GM21381 (cell line): ENCODE data around the gene PFAS.

Source experiments
- ATAC-seq: cut with Tn5 transposase; IDR thresholded peaks from one replicate; pipeline ENCODE4 v1.9.1; 2021; ENCODE audit warnings: mild to moderate bottlenecking, moderate library complexity; ENCODE audit not compliant: unreplicated experiment

PFAS gene

DNA sequence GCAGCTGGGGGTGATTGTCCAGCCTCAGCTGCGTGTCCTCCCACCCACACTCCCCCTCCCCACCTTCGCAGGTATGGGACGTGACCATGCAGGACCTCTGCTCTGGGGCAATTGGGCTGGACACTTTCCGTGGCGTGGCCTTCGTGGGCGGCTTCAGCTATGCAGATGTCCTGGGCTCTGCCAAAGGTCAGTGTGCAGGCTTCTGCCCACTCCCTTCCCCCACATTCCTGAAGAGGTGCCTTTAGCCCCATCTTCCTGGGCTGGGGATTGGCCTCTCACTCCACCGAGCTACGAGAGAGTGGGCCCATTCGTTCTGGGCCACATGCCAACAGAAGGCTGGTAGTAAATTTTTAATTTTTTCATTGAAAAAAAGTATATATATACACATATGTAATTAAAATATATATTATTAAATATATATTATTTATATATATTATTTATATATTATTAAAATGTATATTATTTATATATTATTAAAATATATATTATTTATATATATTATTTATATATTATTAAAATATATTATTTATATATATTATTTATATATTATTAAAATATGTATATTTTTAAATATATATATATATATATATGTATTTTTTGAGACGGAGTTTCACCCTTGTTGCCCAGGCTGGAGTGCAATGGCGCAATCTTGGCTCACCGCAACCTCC is 18.5 kb downstream of the PFAS start:
- ATAC-seq, result no peak

DNA sequence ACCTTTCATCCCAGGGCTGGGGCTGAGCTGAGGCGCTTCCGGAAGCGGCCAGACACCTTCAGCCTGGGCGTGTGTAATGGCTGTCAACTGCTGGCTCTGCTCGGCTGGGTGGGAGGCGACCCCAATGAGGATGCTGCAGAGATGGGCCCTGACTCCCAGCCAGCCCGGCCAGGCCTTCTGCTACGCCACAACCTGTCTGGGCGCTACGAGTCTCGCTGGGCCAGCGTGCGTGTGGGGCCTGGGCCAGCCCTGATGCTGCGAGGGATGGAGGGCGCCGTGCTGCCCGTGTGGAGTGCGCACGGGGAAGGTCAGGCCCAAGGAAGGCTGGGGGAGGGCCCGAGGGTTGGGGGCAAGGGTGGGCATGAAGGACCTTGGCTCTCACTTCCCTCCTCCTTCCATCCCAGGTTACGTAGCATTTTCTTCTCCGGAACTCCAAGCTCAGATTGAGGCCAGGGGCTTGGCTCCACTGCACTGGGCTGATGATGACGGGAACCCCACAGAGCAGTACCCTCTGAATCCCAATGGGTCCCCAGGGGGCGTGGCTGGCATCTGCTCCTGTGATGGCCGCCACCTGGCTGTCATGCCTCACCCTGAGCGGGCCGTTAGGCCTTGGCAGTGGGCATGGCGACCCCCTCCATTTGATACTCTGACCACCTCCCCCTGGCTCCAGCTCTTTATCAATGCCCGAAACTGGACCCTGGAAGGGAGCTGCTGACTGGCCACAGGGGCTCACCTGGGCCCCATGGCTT is 19.6 kb downstream of the PFAS start:
- no peak for ATAC-seq

DNA sequence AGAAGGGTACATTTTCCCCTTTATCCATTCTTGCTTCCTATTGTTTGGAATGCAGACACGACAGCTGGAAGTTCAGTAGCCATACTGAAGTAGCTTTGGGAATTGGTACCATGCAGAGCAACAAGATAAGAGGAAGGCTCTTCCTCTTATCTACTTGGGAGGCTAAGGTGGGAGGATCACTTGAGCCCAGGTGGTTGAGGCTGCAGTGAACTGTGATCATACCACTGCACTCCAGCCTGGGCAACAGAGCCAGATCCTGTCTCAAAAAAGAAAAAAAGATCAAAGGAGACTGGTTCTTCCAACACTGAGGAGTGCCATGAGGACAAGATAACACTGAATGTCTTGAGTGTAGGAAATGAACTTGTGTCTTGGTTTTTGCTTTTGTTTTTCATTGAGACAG is 23.3 kb downstream of the PFAS start:
- no peak for ATAC-seq

DNA sequence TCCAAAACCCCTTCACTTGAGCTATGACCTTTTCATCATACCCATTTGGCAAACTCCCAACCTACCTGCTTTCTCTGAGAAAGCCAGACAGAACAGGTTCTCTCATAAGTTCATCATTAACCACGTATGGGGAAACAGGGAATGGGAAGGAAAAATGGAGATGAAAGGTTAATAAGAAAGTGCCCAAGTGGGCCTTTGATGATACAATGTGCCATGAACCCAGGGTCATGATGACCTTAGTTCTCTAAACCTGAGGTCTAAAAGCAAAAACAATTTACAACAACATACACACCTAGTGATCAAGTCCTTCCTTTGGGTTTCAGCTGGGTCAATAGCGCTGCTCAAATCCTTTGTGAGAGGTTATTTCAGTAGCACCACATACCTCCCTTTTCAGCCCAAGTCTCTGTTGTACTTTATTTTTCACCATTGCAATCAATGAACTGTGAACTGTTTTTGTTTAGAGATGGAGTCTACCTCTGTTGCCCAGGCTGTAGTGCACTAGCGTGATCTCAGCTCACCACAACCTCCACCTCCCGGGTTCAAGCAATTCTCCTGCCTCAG is 24.9 kb downstream of the PFAS start:
- no peak for ATAC-seq

DNA sequence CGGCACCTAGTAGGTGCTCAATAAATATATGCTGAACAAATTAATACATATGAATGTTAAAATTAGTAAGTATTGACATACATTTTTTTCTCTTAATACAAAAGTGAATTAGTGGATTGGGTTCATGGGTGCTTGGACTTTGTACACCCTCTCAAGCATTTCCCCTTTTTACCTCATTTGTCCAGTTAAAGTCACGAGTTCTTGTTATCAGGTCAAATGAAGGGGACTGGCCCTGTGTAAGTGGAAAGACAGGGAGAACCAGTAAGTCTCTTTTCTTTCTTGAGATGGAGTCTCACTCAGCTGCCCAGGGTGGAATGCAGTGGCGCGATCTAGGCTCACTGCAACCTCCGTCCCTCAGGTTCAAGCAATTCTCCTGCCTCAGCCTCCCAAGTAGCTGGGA is 25.7 kb downstream of the PFAS start:
- ATAC-seq, result no peak

DNA sequence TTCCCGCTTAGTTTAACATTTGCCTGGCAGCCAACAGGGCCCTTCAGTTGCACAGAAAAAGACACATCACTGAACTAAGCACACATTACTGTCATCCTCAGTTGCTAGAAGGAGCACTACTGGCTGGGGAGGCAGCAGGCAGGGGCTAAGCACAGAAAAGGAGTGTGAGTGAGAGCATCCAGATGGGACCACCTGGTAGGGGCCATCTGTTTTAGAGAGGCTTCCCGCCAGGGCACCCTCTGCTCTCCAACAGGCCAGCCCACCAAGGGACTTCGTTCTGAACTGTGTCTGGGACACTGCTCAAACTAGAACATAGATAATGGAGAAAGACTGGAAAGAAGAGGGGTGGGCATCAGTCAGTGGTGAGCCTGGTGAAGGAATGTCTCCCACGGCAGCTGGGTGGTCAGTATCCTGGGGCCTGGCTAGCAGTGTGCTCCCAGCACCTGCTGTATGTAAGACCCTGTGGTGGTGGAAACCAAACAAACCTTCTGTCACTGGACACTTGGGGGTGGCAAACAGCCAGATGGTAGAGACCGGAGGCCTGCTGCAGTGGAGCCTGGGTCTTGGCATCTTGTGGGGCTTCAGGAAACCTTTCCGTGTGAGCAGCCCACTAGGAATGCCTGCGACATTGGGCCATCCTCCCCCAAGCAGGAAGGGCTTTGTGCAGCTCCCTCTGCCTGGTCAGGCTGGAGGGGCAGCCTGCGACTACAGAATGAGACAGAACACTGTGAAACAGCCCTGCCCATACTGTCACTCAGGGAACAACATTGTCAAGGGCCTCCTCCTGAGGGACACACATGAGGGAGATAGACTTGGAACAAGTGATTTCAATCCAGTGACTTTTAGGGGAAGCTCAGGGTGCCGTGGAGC is 26.6 kb downstream of the PFAS start:
- ATAC-seq, result no peak

DNA sequence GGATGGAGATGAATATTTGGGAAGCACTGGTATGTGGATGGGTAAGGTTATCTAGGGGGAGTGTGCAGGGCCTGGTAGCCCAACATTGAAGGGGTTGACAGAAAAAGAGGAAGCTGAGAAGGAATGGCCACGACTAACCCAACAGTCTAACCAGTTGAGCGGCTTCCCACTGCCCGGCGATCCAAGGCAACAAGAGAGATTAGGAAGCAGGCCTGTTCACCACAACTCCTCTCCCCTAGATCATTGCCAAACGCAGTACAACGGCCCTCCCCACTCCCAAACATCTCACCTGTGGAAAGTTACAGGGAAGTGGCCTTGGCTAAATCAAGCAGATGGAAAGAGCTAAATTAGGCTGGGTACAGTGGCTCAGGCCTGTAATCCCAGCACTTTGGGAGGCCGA is 28.2 kb downstream of the PFAS start:
- no peak for ATAC-seq

DNA sequence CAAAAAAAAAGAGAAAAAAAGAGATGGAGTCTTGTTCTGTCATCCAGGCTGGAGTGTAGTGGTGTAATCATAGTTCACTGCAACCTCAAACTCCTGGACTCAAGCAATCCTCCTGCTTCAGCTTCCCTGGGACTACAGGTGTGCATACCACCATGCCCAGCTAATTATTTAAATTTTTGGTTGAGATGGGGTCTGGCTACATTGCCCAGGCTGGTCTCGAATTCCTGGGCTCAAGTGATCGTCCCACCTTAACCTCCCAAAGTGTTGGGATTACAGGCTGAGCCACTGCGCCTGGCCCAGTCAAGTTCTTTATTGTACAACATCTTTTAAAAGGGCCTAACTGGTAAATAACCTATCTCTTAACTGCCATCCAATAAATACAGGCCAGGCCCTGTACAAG is 33.3 kb downstream of the PFAS start:
- ATAC-seq, result no peak

DNA sequence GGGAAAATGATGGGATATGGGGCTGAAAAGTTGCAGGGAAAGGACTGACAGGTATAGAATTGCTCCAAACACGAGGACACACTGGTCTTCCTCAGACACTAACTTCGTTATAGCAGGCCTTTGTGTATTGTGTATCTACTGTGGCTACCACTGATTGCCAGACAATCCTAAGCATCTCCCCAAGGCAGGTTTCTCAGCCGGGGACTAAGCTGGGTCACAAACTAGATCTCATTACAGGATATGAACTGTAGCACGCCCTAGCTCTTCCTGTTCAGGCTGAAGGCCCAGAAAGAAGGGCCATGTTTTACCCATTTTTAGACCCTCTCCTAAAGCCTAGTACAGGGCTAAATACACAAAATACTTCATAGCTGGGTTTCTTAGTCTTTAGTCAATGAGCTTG is 34.3 kb downstream of the PFAS start:
- no peak for ATAC-seq

DNA sequence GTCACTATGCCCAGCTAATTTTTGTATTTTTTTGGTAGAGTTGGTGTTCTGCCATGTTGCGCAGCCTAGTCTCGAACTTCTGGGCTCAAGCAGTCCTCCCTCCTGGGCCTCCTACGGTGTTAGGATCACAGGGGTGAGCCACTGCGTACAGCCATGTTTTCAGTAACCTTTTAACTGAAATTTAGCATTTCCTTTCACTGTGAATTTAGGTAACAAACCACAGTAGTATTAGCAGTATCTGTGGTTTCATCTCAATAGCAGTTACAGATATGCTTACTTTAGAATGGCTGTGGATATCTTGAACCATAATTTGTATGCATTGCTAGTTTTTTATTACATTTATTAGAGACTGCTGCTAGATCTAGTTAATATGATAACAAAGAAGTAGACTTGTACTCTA is 35.0 kb downstream of the PFAS start:
- no peak for ATAC-seq

DNA sequence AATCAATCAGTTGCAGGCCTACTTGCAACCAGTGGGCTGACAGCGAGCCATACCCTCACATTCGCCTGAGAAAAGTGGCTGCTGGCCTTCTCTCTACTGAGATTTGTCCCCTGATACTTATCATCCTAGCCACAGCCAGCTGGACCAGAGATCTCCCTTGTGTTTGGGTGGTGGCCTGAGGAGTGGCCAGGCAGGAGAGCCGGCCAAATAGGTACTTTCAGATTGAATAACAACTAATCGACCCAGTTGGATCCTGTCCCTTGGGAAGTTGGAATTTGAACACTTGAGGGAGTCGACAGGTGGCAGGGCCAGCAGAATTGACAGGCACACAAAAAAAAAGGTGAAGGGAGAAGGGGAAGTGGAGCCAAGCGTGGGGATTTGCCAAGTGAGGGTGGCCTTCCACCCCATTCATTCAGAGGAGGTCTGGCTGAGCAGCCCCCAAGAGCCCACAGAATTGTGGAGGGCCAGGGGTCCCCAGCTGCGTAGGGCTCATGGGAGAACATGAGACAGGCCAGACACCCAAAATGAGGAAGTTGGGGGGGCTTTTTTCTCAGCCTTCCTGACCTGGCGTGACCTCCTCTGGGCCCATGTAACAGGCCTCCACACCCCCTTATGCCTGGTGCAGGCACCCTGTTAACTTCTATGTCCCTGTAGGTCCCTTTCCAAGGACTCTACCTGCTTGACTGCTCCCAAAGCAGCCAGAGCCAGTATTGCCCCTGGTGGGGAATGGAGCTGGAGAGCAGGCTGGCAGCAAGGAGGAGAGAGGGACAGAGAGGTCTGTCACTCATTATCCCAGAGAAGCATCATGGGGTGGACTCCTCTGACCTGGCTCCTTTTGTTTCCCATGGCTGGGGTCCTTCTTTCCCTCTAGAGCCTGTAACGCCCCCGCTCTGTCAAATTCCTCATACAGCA is 36.4 kb downstream of the PFAS start:
- ATAC-seq, result no peak

DNA sequence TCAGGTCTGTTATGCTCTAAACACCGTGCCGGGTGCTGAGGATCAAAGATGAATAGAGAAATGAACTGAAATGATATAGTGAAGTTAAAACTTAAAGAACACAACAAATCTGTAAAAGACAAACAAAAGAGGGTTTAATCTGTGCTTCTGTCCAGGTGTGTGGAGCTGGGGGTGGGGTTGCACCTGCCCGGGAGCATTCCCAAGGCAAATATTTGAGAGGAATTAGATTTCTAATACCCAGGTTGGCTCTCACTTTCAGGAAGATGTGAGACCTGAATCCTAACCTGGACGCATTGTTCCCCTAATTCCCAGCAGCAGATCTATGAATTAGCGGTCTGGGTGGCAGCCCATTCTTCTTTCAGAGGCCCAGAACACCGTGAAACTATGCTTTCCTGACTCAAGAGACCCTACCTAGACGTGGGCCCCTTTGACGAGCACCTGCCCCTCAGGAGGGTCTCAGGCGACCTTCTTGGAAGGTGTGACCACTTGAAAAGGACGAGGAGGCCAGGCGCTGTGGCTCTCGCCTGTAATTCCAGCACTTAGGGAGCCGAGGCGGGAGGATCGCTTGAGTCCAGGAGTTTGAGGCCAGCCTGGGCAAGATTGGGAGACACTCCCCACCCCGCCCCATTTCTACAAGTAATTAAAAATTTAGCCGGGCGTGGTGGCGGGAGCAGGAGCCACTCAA is 38.7 kb downstream of the PFAS start:
- ATAC-seq, result no peak

DNA sequence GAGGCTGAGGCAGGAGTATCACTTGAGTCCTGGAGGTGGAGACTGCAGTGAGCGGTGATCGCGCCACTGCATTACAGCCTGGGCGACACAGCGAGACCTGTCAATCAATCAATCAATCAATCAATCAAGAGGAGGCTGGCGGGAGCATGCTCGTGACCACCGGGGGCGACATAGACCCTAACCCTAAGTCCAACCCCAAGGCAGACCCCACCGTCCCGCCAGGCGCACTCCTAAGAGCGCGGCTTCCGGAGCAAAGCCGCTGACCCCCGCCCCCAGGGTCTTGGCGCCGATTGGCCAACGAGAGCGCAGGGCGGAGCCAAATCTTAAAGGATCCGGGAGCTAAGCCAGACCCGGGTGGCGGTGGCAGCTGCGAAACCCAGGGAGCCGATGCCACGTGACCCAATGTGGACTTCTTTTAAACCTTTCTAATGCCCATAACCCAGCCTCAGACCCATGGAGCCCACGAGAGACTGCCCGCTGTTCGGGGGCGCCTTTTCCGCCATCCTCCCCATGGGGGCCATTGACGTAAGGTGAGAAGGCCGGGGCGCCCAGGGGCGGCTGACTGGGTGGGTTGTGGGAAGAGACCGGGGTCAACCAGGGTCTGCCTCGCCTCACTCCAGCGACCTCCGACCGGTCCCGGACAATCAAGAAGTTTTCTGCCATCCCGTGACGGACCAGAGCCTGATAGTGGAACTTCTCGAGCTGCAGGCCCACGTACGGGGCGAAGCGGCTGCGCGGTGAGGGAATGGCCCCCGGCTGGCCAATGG is 39.4 kb downstream of the PFAS start, which contains the start of gene RANGRF:
RANGRF (plus strand) TSS at position 335 of the 767 bp plus-strand sequence; CDS start at position 454, 119 bp downstream.
- ATAC-seq, result peak; percentile 82

DNA sequence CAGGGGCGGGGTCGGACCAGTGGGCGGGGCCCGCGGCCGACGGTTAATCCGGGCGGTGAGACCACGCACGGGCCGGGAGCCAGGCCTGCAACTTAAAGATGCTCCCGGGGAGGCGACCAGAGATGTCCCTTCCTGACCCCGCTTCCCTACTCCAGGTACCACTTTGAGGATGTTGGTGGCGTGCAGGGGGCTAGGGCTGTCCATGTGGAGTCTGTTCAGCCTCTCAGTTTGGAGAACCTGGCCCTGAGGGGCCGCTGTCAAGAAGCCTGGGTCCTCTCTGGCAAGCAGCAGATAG is 40.0 kb downstream of the PFAS start:
- ATAC-seq, result no peak

DNA sequence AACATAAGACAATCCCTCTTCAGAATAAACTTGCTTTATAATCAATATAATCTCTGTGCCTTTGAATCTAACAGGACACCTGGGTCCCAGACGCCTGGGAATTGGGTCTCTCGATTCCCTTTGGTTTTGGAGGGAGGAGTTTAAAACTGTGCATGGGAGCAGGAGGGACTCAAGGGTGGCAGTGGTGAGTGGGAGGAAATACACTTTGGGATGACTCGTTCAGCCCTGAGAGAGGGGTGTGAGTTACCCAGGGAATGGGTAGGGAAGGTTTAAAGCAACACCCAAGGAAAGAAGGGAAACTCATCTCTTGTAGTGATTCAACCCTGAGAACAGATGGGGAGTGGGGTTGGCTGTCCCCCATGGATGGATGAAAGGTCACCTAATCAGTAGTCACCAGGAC is 41.0 kb downstream of the PFAS start:
- no peak for ATAC-seq

DNA sequence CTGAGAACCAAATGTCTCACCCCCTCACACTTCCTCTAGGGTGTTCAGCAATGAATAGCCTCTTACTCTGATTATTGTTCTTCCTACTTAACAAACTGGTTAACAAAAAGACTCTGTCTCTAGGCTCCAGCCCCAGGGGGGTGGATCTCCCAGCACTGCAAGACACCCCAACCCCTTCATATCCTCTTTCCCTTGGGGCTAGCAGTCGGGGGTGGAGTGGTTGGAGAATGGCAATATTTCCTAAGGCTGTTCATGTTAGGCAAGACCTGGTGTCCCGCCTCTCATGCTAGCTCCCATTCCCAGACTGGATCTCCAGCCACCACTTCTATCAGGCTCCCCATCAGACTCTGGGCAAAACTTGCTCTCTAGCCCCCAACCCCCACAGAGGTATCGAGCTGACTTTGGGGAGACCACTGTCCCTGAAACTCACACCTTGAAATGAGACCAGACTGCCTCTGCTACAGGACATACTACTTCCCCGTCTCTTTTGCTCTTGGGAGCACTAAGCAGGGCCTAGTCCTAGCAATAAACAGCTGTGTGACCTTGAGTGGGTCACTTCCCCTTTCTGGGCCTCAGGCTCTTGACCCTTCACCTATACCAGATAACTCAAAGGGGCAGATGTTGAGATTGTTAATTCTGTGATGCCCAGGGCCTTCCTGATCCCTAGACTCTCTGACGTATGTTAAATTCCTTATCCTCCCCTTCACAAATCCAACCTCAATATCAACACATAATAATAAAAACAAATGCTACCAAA is 43.7 kb downstream of the PFAS start:
- no peak for ATAC-seq

DNA sequence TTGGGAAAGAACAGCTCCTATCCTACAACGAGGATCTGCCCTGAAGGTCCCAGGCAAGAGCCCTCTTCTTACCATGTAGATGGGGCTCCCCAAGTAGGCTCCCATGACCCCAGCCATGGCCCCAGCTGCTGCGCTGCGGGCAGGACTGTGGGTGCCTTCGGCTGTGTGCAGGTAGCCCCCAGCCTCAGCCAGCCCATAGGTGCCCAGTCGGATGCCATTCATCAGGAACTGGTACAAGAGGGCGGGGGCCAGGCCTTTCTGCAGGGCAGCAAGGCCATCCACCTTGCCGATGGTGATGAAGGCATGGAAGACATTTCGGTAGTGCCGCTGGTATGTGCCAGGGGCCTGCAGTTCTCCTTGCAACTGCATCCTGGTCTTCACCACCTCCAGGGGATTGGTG is 45.3 kb downstream of the PFAS start:
- no peak for ATAC-seq

DNA sequence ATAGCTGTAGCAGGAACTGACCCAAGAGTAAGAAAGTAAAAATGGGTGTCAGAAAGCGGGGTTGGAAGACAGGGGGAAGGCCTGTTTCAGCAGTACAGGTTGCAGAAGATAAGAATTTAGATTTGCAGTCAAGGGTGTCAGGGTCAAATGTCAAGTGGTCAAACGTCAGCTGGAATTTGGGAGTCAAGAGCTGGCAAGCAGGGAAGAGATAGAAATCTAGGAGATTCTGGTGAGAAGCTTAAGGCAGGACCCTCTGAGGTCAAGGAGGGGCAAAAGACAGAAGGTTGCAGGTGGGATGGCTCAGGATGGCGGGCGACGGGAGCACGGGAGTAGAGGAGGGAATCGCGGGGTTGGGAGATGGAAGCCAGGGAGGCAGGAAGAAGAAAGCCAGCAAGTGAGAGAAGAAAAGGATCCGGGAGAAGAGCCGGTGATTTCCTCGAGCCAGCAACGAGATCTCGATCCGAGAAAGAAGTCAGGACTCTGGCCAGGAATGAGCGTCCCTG is 45.8 kb downstream of the PFAS start:
- no peak for ATAC-seq
